Activated naive CD8-positive, alpha-beta T cell (primary cell): Measurements from ENCODE around the gene LAS1L.
"Not testable (repeated sequence)": the region's sequence is repeated elsewhere in the genome, so short reads cannot be mapped to it uniquely, and the experiment has no call there.

Experiments used
- H3K27ac Mint-ChIP-seq: one replicate; pipeline ENCODE4 v1.8.0; 2021; ENCODE audit warnings: mixed read lengths
- H3K27me3 Mint-ChIP-seq: one replicate; pipeline ENCODE4 v1.8.0; 2021; ENCODE audit warnings: mixed read lengths
- H3K36me3 Mint-ChIP-seq: one replicate; pipeline ENCODE4 v1.8.0; 2021; ENCODE audit warnings: mixed read lengths
- H3K4me1 Mint-ChIP-seq: one replicate; pipeline ENCODE4 v1.8.0; 2021; ENCODE audit warnings: low read depth, mixed read lengths
- H3K4me3 Mint-ChIP-seq: one replicate; pipeline ENCODE4 v1.8.0; 2021; ENCODE audit warnings: mild to moderate bottlenecking, mixed read lengths
- H3K9me3 Mint-ChIP-seq: one replicate; pipeline ENCODE4 v1.8.0; 2021; ENCODE audit warnings: low read depth, mixed read lengths

The LAS1L gene

DNA sequence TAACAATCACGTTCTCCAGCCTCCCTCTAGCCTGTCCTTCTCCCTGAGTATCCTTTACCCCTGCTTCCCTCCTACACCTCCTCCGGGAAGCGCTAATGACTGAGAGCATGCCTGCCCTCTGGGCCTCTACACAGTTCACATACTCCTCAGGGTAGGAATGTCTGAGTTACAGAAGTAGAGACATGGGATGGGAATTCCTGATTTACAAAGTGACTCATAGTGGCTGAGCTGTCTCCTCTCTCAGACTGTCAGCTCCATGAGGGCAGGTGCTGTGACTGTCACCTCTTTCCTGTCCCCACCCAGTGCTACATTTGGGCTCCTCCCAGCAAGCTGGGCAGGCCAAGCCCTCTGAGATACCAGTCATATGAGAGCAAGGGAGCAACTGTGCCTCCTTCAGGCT, 2.6 kb downstream of the LAS1L start:
- no peaks in the 10 kb centered on the region for H3K36me3 Mint-ChIP-seq
- H3K9me3 Mint-ChIP-seq: no peaks in the 10 kb centered on the region
- H3K4me3 Mint-ChIP-seq: no peak overlapping the region
- H3K27me3 Mint-ChIP-seq: no peaks in the 10 kb centered on the region
- peaks cover 11% of the 10 kb centered on the region for H3K4me1 Mint-ChIP-seq
- H3K27ac Mint-ChIP-seq: no peak overlapping the region

DNA sequence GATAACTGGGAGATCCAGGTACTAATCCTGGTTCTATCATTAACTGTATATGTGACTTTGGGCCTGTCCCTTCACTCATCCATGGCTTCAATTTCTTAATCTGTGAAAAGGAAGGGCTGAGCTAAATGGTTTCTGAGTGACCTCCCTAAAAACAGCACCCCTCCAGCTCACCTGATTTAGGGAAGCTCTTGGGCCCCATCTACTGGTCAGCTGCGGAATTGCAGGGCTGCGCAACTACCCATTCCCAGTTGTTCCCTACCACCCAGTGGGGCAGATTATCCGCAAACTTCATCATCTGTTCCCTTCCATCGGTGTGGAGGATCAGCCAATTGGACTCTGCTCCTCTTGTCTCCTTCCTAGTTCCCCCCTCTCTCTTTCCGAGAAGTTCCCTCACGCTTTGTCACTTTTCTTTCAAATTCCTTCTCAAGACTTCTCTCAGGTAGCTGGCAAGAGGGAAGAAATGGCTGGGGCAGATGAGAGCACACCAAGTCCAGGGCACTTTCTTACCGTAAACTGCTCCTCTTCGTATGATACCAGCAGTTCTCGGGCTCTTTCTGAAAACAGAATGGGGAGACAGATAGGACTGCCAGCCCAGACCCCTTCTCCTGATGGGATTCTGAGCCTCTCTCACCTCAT, 5.8 kb downstream of the LAS1L start:
- H3K27me3 Mint-ChIP-seq: no peaks in the 10 kb centered on the region
- H3K9me3 Mint-ChIP-seq: no peaks in the 10 kb centered on the region
- H3K4me1 Mint-ChIP-seq: peaks cover 11% of the 10 kb centered on the region
- H3K36me3 Mint-ChIP-seq: no peaks in the 10 kb centered on the region
- no peak overlapping the region for H3K4me3 Mint-ChIP-seq
- no peak overlapping the region for H3K27ac Mint-ChIP-seq

DNA sequence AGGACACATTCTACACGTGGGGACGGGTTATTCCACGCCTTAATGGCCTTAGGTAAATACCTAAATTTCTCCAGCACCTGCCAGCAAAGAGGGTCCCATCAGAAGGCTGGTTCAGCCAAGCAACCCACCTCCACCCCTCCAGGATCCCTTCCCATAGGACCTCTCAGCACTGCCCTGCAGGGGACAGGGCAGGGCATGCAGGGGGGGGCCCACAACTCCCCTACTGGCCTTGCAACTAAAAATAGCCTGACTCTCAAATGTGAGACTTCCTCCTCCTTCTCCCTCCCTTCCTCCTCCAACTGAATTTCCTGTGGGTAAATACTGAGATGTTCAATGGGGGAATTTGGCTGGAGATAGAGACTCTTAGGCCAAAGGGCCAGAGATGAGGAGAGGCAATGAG, 6.3 kb downstream of the LAS1L start:
- no peaks in the 10 kb centered on the region for H3K36me3 Mint-ChIP-seq

DNA sequence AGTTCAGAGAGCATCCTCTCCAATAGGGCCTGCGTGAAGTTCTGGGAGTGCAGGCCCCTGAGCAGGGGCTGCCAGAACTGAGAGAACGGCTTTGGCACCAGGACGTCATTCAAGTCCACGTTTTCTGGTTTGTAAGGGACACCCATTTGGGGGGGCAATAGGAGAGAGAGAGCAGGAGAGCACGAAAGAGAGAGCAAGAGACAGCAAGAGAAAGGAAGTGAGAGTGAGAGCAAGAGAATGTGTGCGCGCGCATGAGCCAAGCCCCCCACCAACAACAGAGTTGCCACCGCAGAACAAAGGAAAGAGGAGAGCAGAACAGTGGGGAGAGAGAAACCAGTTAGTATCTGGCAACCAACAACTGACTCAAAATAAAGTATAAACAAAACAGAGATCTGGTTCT, 10.4 kb downstream of the LAS1L start:
- Mint-ChIP-seq H3K36me3 (peaks cover 7% of the 10 kb centered on the region), H3K9me3 (no peaks in the 10 kb centered on the region), H3K27me3 (no peaks in the 10 kb centered on the region), H3K4me1 (peaks cover 1% of the 10 kb centered on the region), H3K27ac (no peak overlapping the region), H3K4me3 (no peak overlapping the region)

More for the DNA sequence above, 6.3 kb downstream of the LAS1L start:
- Mint-ChIP-seq H3K27ac (no peak overlapping the region), H3K4me3 (no peak overlapping the region), H3K4me1 (peaks cover 10% of the 10 kb centered on the region), H3K9me3 (no peaks in the 10 kb centered on the region), H3K27me3 (no peaks in the 10 kb centered on the region)

- no peak overlapping the region for H3K27ac Mint-ChIP-seq
- H3K9me3 Mint-ChIP-seq: no peaks in the 10 kb centered on the region
- H3K4me1 Mint-ChIP-seq: peaks cover 1% of the 10 kb centered on the region
- peaks cover 7% of the 10 kb centered on the region for H3K36me3 Mint-ChIP-seq
- H3K4me3 Mint-ChIP-seq: no peak overlapping the region
- H3K27me3 Mint-ChIP-seq: no peaks in the 10 kb centered on the region
Measured at GRCh38 chrX:65522739-65523372, 11.7 kb downstream of the LAS1L start.

GRCh38 chrX:65519530-65519929, 15.1 kb downstream of the LAS1L start:
- not testable (repeated sequence) for H3K36me3 Mint-ChIP-seq, H3K4me1 Mint-ChIP-seq, H3K27me3 Mint-ChIP-seq, H3K4me3 Mint-ChIP-seq, H3K27ac Mint-ChIP-seq, H3K9me3 Mint-ChIP-seq

GRCh38 chrX:65518980-65519379, 15.6 kb downstream of the LAS1L start:
- H3K4me3 Mint-ChIP-seq, H3K27me3 Mint-ChIP-seq, H3K4me1 Mint-ChIP-seq, H3K36me3 Mint-ChIP-seq, H3K9me3 Mint-ChIP-seq, H3K27ac Mint-ChIP-seq: not testable (repeated sequence)

DNA sequence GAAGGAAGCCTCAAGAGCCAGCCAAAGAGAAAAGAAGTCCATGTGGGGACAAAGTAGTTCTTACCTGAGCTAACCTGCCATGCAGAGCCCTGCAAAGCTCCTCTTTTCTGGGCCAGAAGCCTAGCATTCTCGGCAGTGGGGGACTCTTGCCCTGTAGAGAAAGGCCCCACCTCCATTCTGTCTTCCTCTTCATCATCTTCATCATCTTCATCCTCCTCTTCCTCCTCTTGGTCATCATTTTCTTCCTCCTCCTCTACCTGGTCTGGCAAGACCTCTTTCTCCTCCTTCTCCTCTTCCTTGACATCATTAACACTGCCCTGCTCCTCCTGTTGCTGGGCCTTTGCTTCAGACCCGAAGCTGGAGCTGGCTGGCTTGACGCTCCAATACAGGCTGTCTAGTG, 16.7 kb downstream of the LAS1L start:
- H3K27ac Mint-ChIP-seq: no peak overlapping the region
- H3K4me3 Mint-ChIP-seq: no peak overlapping the region
- no peaks in the 10 kb centered on the region for H3K9me3 Mint-ChIP-seq
- no peaks in the 10 kb centered on the region for H3K27me3 Mint-ChIP-seq
- peaks cover 1% of the 10 kb centered on the region for H3K4me1 Mint-ChIP-seq
- H3K36me3 Mint-ChIP-seq: peaks cover 7% of the 10 kb centered on the region

DNA sequence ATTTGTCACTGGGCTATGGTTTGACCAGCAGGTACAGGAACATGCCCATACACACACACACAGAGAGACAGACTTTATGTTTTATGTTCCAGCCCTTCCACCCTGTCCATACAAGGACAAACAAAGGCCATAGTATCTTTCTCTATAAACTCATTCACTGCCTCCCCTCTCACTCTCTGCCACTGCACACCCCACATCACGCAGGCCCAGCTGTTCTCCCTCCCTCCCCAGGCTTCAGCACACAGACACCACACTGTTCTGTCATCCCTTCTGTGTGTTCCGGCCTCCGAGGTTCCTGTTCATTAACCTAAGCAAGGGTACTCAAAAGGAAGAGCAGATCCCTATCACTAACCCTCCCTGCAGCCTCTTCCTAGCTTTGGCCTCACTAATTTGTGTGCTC, 17.8 kb downstream of the LAS1L start:
- Mint-ChIP-seq H3K4me1 (peaks cover under 1% of the 10 kb centered on the region), H3K9me3 (no peaks in the 10 kb centered on the region), H3K27me3 (no peaks in the 10 kb centered on the region), H3K36me3 (peaks cover under 1% of the 10 kb centered on the region), H3K27ac (no peak overlapping the region), H3K4me3 (no peak overlapping the region)

DNA sequence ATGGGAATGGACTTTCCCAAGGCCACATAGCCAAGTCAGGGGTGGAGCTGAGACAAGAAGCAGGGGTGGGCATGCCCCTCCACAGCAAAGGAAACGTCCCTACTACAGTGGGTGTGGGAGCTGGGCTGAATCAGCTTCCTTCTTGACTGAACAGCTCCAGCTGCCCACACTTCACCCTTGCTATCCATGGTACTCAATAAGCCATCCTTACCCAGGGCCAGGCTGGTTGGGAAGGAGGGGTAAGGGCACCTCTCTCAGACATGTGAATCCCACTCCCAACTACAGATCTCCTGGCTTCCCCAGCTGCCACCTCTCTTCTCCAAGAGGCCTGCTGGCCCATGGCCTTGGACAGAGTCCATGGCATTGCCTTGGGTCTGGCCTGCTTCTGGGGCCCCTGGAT, 21.0 kb downstream of the LAS1L start:
- no peak overlapping the region for H3K4me3 Mint-ChIP-seq
- H3K9me3 Mint-ChIP-seq: no peaks in the 10 kb centered on the region
- H3K27ac Mint-ChIP-seq: no peak overlapping the region
- no peaks in the 10 kb centered on the region for H3K27me3 Mint-ChIP-seq
- no peaks in the 10 kb centered on the region for H3K4me1 Mint-ChIP-seq
- no peaks in the 10 kb centered on the region for H3K36me3 Mint-ChIP-seq

DNA sequence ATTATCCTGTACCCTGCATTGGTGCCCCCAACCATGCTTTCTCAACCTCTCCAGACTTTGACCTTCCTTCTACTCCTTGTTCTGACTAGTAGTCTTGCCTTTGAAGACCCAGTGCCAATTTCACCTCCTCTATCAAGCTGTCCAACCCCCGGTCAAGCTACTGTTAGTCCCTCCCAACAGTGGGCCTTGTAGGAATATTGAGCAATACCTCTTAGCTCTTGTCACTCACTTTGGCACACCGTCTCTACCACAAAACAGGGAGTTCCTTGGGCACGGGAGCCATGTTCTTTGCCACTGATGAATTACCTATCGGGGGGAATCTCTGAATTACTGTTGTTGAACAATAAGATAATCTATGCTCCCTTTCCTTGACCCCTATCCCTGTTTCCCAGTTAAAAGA, 25.2 kb downstream of the LAS1L start:
- Mint-ChIP-seq H3K27ac (no peak overlapping the region), H3K9me3 (no peaks in the 10 kb centered on the region), H3K4me1 (no peaks in the 10 kb centered on the region), H3K4me3 (no peak overlapping the region), H3K27me3 (no peaks in the 10 kb centered on the region), H3K36me3 (no peaks in the 10 kb centered on the region)

GRCh38 chrX:65508851-65509250, 25.7 kb downstream of the LAS1L start:
- Mint-ChIP-seq H3K36me3 (no peaks in the 10 kb centered on the region), H3K27ac (no peak overlapping the region), H3K4me3 (no peak overlapping the region), H3K9me3 (no peaks in the 10 kb centered on the region), H3K4me1 (no peaks in the 10 kb centered on the region), H3K27me3 (no peaks in the 10 kb centered on the region)

- Mint-ChIP-seq H3K36me3 (no peaks in the 10 kb centered on the region), H3K4me1 (no peaks in the 10 kb centered on the region), H3K27ac (no peak overlapping the region), H3K27me3 (no peaks in the 10 kb centered on the region), H3K9me3 (no peaks in the 10 kb centered on the region), H3K4me3 (no peak overlapping the region)
Measured at GRCh38 chrX:65502618-65503017, 32.0 kb downstream of the LAS1L start.

GRCh38 chrX:65493431-65493830, 41.2 kb downstream of the LAS1L start:
- peaks cover 4% of the 10 kb centered on the region for H3K36me3 Mint-ChIP-seq
- no peaks in the 10 kb centered on the region for H3K9me3 Mint-ChIP-seq

GRCh38 chrX:65491620-65492019, 43.0 kb downstream of the LAS1L start:
- no peak overlapping the region for H3K27ac Mint-ChIP-seq
- H3K4me1 Mint-ChIP-seq: no peaks in the 10 kb centered on the region
- H3K36me3 Mint-ChIP-seq: peaks cover 4% of the 10 kb centered on the region
- no peaks in the 10 kb centered on the region for H3K9me3 Mint-ChIP-seq
- no peaks in the 10 kb centered on the region for H3K27me3 Mint-ChIP-seq
- no peak overlapping the region for H3K4me3 Mint-ChIP-seq

More at GRCh38 chrX:65493431-65493830, 41.2 kb downstream of the LAS1L start:
- Mint-ChIP-seq H3K4me1 (no peaks in the 10 kb centered on the region), H3K27me3 (no peaks in the 10 kb centered on the region), H3K27ac (no peak overlapping the region), H3K4me3 (no peak overlapping the region)

GRCh38 chrX:65488495-65488894, 46.1 kb downstream of the LAS1L start:
- H3K4me3 Mint-ChIP-seq: no peak overlapping the region
- no peaks in the 10 kb centered on the region for H3K4me1 Mint-ChIP-seq
- H3K36me3 Mint-ChIP-seq: peaks cover 4% of the 10 kb centered on the region
- H3K27ac Mint-ChIP-seq: no peak overlapping the region
- H3K27me3 Mint-ChIP-seq: no peaks in the 10 kb centered on the region
- H3K9me3 Mint-ChIP-seq: no peaks in the 10 kb centered on the region
